ENCODE data around the gene PANK3.
"Not testable (repeated sequence)": the region's sequence is repeated elsewhere in the genome, so short reads cannot be mapped to it uniquely, and the experiment has no call there.

The PANK3 gene

DNA sequence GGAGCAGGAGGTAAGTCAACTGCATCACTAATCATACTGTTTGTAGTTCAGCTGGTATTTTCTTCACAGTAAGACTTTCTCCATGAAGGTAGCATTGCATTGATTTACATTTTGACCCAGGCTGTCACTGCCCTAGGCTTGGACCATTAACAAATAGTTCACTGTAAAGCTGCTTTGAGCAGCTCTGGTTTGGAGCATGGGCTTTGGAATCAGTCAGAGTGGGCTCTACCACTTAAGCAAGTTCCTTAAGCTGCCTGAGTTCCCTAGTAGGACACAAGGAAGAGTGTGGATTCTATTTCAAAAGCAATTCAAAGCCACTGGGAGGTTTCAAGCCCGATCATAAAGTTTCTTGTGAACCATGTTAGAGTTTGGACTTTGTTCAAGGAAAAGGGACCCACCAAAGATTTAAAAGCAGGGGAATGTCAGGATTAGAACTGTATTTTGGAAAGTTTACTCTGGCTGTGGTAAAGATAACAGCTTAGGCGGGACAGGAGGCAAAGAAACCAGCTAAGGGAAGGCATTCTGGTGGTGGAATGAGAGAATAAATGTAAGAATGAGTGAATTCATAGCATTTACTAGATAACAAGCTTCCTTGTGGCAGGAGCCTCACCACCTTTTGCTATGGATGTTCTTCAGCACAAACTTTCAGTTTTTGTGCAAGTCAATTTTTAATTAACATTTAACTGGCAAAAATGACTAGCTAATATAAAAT lies 12.3 kb upstream of the PANK3 start:
- no peak for DNase-seq

- no peak for DNase-seq
Measured at GRCh38 chr5:168590666-168591065, 11.5 kb upstream of the PANK3 start.

- no peak for DNase-seq
Measured at GRCh38 chr5:168587987-168588386, 8.8 kb upstream of the PANK3 start.

- DNase-seq: no peak
Measured at GRCh38 chr5:168585119-168585856, 6.1 kb upstream of the PANK3 start.

- no peak for DNase-seq
Measured at GRCh38 chr5:168583742-168584482, 4.7 kb upstream of the PANK3 start.

GRCh38 chr5:168580814-168581469 lies 1.8 kb upstream of the PANK3 start:
- DNase-seq: not testable (repeated sequence)

DNA sequence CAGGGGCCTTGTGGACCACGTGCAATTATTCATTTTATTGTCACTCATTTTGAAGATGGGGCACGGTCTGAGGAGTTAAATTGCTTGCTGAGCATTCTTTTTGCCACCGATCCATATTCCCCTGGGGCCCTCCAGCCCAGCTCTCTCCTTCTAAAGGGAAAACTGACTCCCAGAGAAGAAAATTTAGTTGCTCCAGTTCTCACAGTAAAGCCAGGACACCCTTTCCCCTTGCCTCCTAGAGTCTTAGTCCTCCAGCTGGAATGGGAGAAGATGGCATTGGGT lies 1.0 kb upstream of the PANK3 start:
- no peak for DNase-seq

- DNase-seq: peak; percentile 99
Measured at GRCh38 chr5:168579488-168580226, 489 bp upstream of the PANK3 start.

- peak; percentile 23 for DNase-seq
Measured at GRCh38 chr5:168578006-168578405, 1.2 kb downstream of the PANK3 start.

GRCh38 chr5:168575391-168576372 lies 3.5 kb downstream of the PANK3 start:
- DNase-seq: peak; percentile 8

DNA sequence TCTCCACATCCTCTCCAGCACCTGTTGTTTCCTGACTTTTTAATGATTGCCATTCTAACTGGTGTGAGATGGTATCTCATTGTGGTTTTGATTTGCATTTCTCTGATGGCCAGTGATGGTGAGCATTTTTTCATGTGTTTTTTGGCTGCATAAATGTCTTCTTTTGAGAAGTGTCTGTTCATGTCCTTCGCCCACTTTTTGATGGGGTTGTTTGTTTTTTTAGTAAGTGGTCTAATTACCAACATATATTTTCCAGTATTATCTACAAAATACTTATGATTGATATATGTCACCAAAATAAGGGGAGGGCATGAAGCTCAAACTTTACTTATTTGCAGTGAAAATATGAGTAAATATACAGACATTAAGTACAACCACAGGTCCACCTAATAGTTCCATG lies 5.0 kb downstream of the PANK3 start:
- DNase-seq: not testable (repeated sequence)

DNA sequence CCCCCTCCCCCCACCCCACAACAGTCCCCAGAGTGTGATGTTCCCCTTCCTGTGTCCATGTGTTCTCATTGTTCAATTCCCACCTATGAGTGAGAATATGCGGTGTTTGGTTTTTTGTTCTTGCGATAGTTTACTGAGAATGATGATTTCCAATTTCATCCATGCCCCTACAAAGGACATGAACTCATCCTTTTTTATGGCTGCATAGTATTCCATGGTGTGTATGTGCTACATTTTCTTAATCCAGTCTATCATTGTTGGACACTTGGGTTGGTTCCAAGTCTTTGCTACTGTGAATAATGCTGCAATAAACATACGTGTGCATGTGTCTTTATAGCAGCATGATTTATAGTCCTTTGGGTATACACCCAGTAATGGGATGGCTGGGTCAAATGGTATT lies 5.5 kb downstream of the PANK3 start:
- not testable (repeated sequence) for DNase-seq

DNA sequence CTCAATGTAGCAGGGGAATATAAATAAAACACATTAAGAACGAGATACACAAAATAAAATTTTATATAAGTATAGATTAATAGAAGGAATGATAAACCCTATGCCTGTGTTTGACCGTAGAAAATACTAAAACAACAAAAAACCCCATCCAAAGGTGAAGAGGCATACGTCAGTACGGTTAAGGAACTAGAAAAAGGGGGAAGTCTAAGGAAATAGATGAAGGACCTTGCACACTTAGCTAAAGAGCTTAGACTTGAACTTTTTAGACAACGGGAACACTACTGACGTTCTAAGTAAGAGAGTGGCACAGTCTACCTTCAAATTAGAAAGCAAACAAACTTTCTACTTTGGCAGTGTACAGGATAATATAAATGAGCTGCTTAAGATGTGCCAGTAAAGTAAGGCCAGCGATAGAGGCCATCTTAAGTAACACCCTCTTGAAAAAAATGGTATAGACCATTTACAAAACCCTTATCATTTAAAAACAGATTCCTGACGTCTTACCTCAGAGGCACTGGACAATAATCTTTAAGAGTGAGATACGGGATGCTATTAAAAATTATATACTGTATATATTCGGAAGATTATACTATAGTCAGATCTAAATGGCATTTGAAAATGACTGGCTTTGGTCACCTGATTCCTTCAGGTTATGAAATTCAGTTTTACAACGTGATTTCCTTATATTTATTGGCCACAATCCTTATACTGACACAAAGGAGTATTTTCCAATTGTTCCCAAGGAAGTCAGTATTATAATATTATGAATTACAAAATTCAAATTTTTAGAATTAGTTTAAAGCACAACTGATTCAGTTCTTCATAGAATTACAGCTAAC lies 8.5 kb downstream of the PANK3 start:
- DNase-seq: no peak

GRCh38 chr5:168568738-168569137 lies 10.4 kb downstream of the PANK3 start:
- no peak for DNase-seq

GRCh38 chr5:168563959-168564358 lies 15.2 kb downstream of the PANK3 start:
- DNase-seq: no peak

DNA sequence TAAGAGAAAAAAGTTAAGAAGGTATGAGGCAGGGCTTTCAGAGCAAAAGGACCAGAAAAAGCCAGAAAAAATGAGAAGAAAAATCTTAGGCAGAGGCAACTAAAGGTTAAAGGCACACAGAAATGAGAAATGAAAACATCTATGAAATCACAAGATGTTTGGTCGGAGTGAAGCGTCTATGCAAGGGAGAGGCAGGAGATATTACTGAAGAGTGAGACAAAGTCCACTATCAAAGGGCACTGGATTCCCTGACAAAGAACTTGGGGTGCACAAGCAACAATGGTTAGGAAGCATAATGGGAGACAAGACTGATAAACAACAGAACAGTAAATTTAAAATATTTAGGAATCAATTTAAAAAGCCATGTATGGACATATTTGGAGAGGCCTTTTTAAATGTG lies 16.9 kb downstream of the PANK3 start:
- no peak for DNase-seq

- no peak for DNase-seq
Measured at GRCh38 chr5:168557389-168557788, 21.8 kb downstream of the PANK3 start.

DNA sequence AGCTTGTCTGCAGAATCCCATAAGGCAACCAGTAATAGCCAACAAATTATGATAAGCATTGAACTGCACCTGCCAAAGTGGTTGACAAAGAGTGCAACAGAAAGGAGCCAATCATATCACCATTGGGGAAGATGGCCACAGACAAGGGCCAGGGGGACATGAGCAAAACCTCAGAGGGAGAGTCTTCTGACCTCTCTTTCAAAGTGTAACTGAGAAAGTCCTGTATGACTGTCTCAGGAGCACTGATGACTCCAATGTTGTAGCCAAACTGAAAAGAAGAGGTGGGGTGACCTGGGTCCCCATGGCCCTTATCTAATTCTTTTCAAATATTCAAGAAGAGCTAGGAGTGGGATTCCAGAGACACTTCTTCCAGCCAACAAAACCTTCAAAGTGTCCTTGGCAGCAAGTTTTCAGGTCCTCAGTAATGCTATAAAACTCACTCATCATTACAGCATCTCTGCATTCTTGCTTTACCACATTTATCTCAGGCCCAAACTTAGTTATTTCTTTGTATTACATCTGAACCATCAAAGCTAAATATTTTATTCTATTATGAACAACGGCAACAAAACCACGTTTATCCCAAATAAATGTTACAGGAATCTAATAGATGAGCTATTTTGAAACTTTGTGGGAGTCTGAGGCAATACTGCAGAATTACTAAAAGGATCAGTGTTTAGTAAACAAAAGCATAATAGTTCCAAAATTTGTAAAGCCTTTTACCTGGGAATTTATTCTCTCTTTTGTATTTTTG lies 25.6 kb downstream of the PANK3 start:
- DNase-seq: no peak

GRCh38 chr5:168552146-168552545 lies 27.0 kb downstream of the PANK3 start:
- DNase-seq: no peak

DNA sequence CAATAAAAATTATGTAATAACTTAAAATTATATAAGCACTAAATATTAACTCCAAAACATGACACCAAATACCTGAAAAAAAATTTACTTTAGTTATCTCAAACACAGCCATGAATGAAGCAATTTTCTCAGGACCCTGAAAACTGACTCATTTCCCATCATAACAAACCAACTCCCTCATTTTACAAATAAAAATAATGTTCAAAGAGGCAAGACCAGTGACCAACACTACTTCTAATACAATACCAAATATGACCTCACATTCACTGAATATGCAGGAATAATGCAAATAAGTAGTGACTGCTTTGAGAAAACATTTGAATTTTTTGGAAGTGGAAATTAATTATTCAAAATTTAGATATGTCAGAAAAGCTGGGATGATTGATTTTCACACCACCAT lies 28.5 kb downstream of the PANK3 start:
- DNase-seq: no peak

Measured in activated CD4-positive, alpha-beta T cell treated with anti-CD3 and anti-CD28 coated beads, Interleukin-10, Interleukin-2, amounts not matched to agents 100 ng/mL and 50 ng/mL, durations not matched to agents 16 hours and 8 hours (primary cell).